Liver (tissue), 9 donors: ENCODE results near the gene HES5. TPM values are rescaled to one million over a fixed set of nuclear protein-coding genes. Genes with fewer than 3 reads are reported as not detected.

Experiments
- DNase-seq: peaks from one replicate; pipeline ENCODE4 v3.0.0-alpha.2; 2017; ENCODE audit warnings: low spot score
- H3K27ac ChIP-seq, 2 donors: one replicate each; pipeline ENCODE4 v1.7.0; 2013; ENCODE audit warnings: inconsistent platforms in 2 of 2, low read length in 2 of 2, control low read depth in 1 of 2, low read depth in 1 of 2, mild to moderate bottlenecking in 1 of 2
- H3K27me3 ChIP-seq, 4 donors: one replicate each; pipeline versions ENCODE4 v1.6.1 to v1.7.0; 2013; ENCODE audit warnings: low read length in 3 of 4, inconsistent platforms in 1 of 4, mild to moderate bottlenecking in 1 of 4, moderate library complexity in 1 of 4; ENCODE audit not compliant: control insufficient read depth in 4 of 4, insufficient read depth in 4 of 4
- H3K36me3 ChIP-seq, 4 donors: one replicate each; pipeline versions ENCODE4 v1.6.1 to v1.7.0; 2013; ENCODE audit warnings: low read length in 3 of 4, mild to moderate bottlenecking in 3 of 4, low read depth in 1 of 4, moderate library complexity in 1 of 4; ENCODE audit not compliant: control insufficient read depth in 4 of 4, insufficient read depth in 3 of 4
- H3K4me1 ChIP-seq, 4 donors: one replicate each; pipeline versions ENCODE4 v1.6.1 to v1.7.0; 2013; ENCODE audit warnings: low read length in 3 of 4, mild to moderate bottlenecking in 3 of 4, moderate library complexity in 1 of 4; ENCODE audit not compliant: control insufficient read depth in 4 of 4, insufficient read depth in 4 of 4
- H3K4me3 ChIP-seq, 3 donors: one replicate each; pipeline versions ENCODE4 v1.6.1 to v1.7.0; 2013; ENCODE audit warnings: low read length in 3 of 3, control low read depth in 1 of 3, low read depth in 1 of 3, mild to moderate bottlenecking in 1 of 3
- H3K9ac ChIP-seq, 2 donors: one replicate each; pipeline ENCODE4 v1.7.0; 2013; ENCODE audit warnings: low read length in 2 of 2, mild to moderate bottlenecking in 2 of 2, moderate library complexity in 2 of 2, control low read depth in 1 of 2, low read depth in 1 of 2
- H3K9me3 ChIP-seq, 4 donors: one replicate each; pipeline versions ENCODE4 v1.6.1 to v1.7.0; 2013; ENCODE audit warnings: low read length in 3 of 4; ENCODE audit not compliant: control insufficient read depth in 4 of 4
- ATF3 ChIP-seq: IDR thresholded peaks from 2 replicates; pipeline ENCODE4 v1.6.1; 2016; ENCODE audit warnings: antibody characterized with exemption
- CTCF ChIP-seq: fragments of 150-350 bp; IDR thresholded peaks from 2 replicates; pipeline ENCODE4 v1.5.1; 2017; ENCODE audit warnings: improper control_type of control experiment, low read depth, low read length; ENCODE audit not compliant: missing input control
- EGR1 ChIP-seq, 2 donors: IDR thresholded peaks; 2 replicates each; pipeline ENCODE4 v1.6.1; 2016 to 2018; ENCODE audit warnings: antibody characterized with exemption in 2 of 2, low read depth in 2 of 2
- FOXA1 ChIP-seq: IDR thresholded peaks from 2 replicates; pipeline ENCODE4 v1.6.1; 2016; ENCODE audit warnings: antibody characterized with exemption
- FOXA2 ChIP-seq: IDR thresholded peaks from 2 replicates; pipeline ENCODE4 v1.6.1; 2016; ENCODE audit warnings: antibody characterized with exemption
- GABPA ChIP-seq, 2 donors: IDR thresholded peaks in 1 of 2; conservative IDR thresholded peaks in 1 of 2; 2 replicates each; pipeline ENCODE4 v1.6.1; 2016; ENCODE audit warnings: antibody characterized with exemption in 2 of 2, mild to moderate bottlenecking in 1 of 2, moderate library complexity in 1 of 2
- HNF4A ChIP-seq, 2 donors: conservative IDR thresholded peaks; 2 replicates each; pipeline ENCODE4 v1.6.1; 2016; ENCODE audit warnings: antibody characterized with exemption in 2 of 2, mild to moderate bottlenecking in 2 of 2
- HNF4G ChIP-seq: IDR thresholded peaks from 2 replicates; pipeline ENCODE4 v1.6.1; 2016; ENCODE audit warnings: antibody characterized with exemption
- JUND ChIP-seq, 2 donors: IDR thresholded peaks; 2 replicates each; pipeline ENCODE4 v1.6.1; 2016; ENCODE audit warnings: antibody characterized with exemption in 2 of 2
- MAX ChIP-seq: IDR thresholded peaks from 2 replicates; pipeline ENCODE4 v1.6.1; 2016; ENCODE audit warnings: antibody characterized with exemption
- NR2F2 ChIP-seq: IDR thresholded peaks from 2 replicates; pipeline ENCODE4 v1.6.1; 2016; ENCODE audit warnings: antibody characterized with exemption
- RAD21 ChIP-seq, 2 donors: IDR thresholded peaks; 2 replicates each; pipeline ENCODE4 v1.6.1; 2016; ENCODE audit warnings: antibody characterized with exemption in 2 of 2, mild to moderate bottlenecking in 2 of 2
- REST ChIP-seq: IDR thresholded peaks from 2 replicates; pipeline ENCODE4 v1.6.1; 2016; ENCODE audit warnings: antibody characterized with exemption, mild to moderate bottlenecking
- RXRA ChIP-seq, 2 donors: IDR thresholded peaks; 2 replicates each; pipeline ENCODE4 v1.6.1; 2017 to 2018; ENCODE audit warnings: antibody characterized with exemption in 2 of 2, mild to moderate bottlenecking in 1 of 2
- SP1 ChIP-seq: IDR thresholded peaks from 2 replicates; pipeline ENCODE4 v1.6.1; 2018; ENCODE audit warnings: antibody characterized with exemption, mild to moderate bottlenecking
- TAF1 ChIP-seq: conservative IDR thresholded peaks from 2 replicates; pipeline ENCODE4 v1.6.1; 2016; ENCODE audit warnings: antibody characterized with exemption, mild to moderate bottlenecking
- YY1 ChIP-seq: IDR thresholded peaks from 2 replicates; pipeline ENCODE4 v1.6.1; 2016; ENCODE audit warnings: antibody characterized with exemption, mild to moderate bottlenecking
- WGBS: extraction: QIAGEN DNeasy Blood & Tissue Kit; methylation state at CpG from one replicate; pipeline ENCODE4 v1.1.7; 2013; 5-methylcytosine and 5-hydroxymethylcytosine counted together
- polyA plus RNA-seq, 2 donors: library from polyadenylated mRNA; stranded (reverse) in 1 of 2; unstranded in 1 of 2; fragments of 200-250 nt in 1 of 2; fragments of >200 nt in 1 of 2; fragmentation: Nextera tagmentation in 1 of 2; extraction: Ambion mirVana in 1 of 2; gene quantifications; one replicate each; pipeline versions ENCODE4 v1.2.1 to v1.2.3, GENCODE V29; 2013 to 2015
- total RNA-seq, 2 donors: library from RNA; depleted of rRNA; stranded (reverse); fragments of >200 nt; gene quantifications; one replicate each; pipeline ENCODE4 v1.2.3, GENCODE V29; 2014
- donor health status: healthy.
- donor health status: healthy.
- donor health status: healthy.
- donor health status: healthy.
- donor health status: healthy.

The HES5 gene
- total and polyA plus RNA-seq, 4 donors, result 0.08 to 0.93 TPM; not detected in 2

- H3K9ac ChIP-seq, result no peak overlapping the region
- H3K27ac ChIP-seq, result no peak overlapping the region
- TF ChIP-seq EGR1 (IDR thresholded peaks at IDR 0.05; ENCODE audit: low read depth in 2 of 2) (no peak), REST (no peak), GABPA (IDR thresholded peaks at IDR 0.05 in 1 of 2, conservative IDR thresholded peaks at IDR 0.05 in 1 of 2) (no peak), TAF1 (no peak), FOXA2 (no peak), JUND (IDR thresholded peaks at IDR 0.05) (no peak), SP1 (no peak), CTCF (no peak), YY1 (no peak), RXRA (IDR thresholded peaks at IDR 0.05) (no peak), ATF3 (no peak), HNF4G (no peak), NR2F2 (no peak), RAD21 (IDR thresholded peaks at IDR 0.05) (no peak), HNF4A (conservative IDR thresholded peaks at IDR 0.05) (no peak), FOXA1 (no peak)
- 86% methylated on average over 16 of the region's 16 CpGs for WGBS
- peaks cover 0 to 12% (median 4%) of the 10 kb centered on the region in 4 donors for H3K36me3 ChIP-seq
- H3K4me1 ChIP-seq, result peaks cover 0 to 5% (median 0%) of the 10 kb centered on the region in 4 donors
- no peak overlapping the region for H3K4me3 ChIP-seq
- no peak for DNase-seq
- H3K27me3 ChIP-seq, result no peaks in the 10 kb centered on the region
- H3K9me3 ChIP-seq, result no peaks in the 10 kb centered on the region
These were observed 37.1 kb upstream of the HES5 start for GRCh38 chr1:2567083-2567679.

- H3K4me1 ChIP-seq, result peaks cover 0 to 4% (median 0%) of the 10 kb centered on the region in 4 donors
- no peaks in the 10 kb centered on the region for H3K27me3 ChIP-seq
- 85% methylated on average over 34 of the region's 34 CpGs for WGBS
- H3K4me3 ChIP-seq, result no peak overlapping the region
- H3K9ac ChIP-seq, result no peak overlapping the region
- TF ChIP-seq MAX, result no peak
- no peak for TF ChIP-seq EGR1 (IDR thresholded peaks at IDR 0.05; ENCODE audit: low read depth in 2 of 2)
- TF ChIP-seq FOXA1, result no peak
- no peak for TF ChIP-seq NR2F2
- no peak for TF ChIP-seq ATF3
- H3K36me3 ChIP-seq, result peaks cover 0 to 18% (median 8%) of the 10 kb centered on the region in 4 donors
- H3K27ac ChIP-seq, result no peak overlapping the region
- no peaks in the 10 kb centered on the region for H3K9me3 ChIP-seq
- no peak for DNase-seq
These were observed 36.3 kb upstream of the HES5 start for GRCh38 chr1:2566101-2567045.
